RPMI8226 (cell line): Measurements from ENCODE around the gene GPR18.
"Not testable (repeated sequence)": the region's sequence is repeated elsewhere in the genome, so short reads cannot be mapped to it uniquely, and the experiment has no call there.

Experiments used
- DNase-seq: peaks from one replicate; pipeline ENCODE4 v3.0.0-alpha.2; 2015

The GPR18 gene

GRCh38 chr13:99227909-99228688 lies 30.1 kb downstream of the GPR18 start:
- no peak for DNase-seq

- no peak for DNase-seq
Measured at GRCh38 chr13:99227331-99227900, 30.8 kb downstream of the GPR18 start.

- DNase-seq = no peak
Measured at GRCh38 chr13:99226513-99226912, 31.7 kb downstream of the GPR18 start.

- DNase-seq = no peak
Measured at GRCh38 chr13:99225078-99225477, 33.1 kb downstream of the GPR18 start.

DNA sequence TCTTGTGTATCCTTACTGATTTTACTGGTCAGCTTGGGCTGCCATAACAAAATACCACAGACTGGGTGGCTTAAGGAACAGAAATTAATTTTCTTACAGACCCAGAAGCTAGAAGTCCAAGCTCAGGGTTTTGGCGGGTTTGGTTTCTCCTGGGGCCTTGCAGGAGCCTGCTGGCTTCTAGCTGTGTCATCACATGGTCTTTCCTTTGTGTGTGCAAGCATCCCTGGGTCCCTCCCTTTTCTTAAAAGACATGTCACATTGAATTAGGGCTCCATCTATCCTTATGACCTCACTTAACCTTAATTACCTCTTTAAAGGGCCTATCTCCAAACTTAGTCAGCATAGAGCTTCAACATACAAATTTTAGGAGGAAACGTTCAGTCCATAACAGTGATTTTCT lies 34.2 kb downstream of the GPR18 start:
- no peak for DNase-seq

DNA sequence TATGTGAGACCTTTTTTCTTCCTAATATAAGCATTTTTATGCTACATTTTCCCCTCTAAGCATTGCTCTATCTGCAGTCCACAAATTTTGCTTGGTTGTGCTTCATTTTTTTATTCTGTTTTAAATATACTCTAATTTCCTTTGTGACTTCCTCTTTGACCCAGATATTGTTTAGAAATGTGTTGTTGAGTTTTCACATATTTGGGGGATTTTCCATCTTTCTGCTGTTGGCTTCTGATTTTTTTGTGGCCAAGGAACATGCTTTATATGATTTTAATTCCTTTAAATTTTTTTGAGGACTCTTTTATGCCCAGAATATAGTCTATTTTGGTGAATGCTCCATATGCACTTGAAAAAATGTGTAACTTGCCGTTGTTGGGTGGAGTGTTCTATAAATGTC lies 34.6 kb downstream of the GPR18 start:
- no peak for DNase-seq

DNA sequence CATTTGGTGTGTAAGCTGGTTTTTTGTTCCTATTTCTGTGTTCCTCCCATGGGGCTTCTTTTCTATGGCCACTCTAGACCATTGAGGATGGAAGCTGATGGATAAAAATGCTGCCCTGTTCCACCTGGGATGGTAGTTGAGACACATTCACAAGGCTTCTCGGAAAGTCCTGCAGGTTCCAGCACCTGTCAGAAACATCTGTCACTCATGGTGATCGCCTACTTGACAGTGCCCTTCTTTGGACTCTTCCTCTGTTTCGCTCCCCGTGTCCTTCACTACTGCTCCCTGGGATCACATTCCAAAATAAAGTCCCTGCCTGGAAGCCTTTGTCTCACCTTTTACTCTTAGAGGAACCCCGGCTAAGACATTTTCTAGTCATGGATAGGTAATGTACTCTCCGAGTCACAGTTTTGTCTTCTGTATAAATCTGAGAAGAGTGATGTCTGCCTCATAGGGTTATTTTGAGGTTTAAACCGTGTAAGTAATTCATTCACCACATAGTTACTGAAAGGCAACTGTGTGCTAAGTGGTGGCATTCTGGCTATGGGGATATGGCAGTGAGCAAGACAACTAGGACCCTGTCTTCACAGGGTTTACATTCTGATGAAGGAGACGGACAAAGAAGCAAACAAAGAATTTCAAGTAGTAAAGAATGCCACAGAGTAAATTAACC lies 36.5 kb downstream of the GPR18 start:
- no peak for DNase-seq

- DNase-seq = no peak
Measured at GRCh38 chr13:99220199-99220935, 37.8 kb downstream of the GPR18 start.

DNA sequence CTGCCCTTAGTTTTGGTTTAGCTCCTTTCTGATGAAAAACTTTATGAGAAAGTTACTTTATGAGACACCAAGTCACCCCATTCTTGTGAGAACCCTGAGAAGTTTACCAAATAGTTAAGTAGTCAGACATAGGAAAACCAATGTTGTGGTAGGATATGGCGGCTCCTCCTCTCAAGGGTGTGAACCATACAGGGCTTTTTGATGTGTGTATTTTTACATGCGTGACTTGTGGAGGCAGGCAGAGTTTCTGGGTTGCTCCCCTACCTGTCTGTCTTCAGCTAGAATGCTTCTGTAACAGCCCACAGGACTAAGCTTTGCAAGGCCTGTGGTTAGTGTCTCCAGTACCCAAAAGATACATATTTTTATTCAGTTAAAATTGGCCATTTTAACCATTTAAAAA lies 39.2 kb downstream of the GPR18 start:
- no peak for DNase-seq

DNA sequence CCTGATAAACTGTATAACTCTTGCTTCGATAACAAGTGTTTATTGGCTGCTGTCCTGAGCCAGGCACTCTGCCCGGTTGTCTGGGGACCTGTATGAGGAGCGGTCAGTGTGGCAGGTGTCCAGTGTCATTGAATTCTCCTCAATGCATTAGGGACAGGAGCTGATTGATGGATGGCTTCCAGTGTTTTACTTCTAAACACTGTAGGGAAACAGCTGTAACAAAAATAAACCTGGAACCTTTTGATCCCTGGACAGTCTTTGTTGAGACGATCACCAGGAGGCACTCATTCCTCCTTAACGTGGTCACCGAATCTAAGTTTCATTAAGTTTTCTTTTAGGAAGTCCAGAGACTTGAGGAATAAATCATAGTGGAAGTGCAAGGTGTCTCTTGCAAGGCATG lies 39.6 kb downstream of the GPR18 start:
- no peak for DNase-seq

DNA sequence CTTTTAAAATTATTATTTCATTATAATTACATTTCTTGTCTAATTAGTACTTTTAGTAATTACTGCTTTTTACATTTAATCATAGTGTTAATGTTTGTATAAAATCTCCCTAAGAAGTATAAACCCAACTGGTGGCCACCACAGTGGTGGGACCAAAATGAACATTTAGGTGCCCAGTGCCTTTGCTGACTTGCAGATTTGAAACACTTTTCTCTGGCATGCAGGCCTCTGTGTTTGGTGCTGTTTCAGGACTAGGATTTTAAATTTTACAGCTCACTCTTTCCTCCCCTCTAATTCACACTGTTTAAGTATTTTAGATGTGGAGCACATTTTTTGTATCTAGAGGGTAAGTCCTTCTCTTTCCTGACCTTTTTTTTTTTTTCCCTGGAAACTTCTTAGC lies 40.1 kb downstream of the GPR18 start:
- DNase-seq = no peak

DNA sequence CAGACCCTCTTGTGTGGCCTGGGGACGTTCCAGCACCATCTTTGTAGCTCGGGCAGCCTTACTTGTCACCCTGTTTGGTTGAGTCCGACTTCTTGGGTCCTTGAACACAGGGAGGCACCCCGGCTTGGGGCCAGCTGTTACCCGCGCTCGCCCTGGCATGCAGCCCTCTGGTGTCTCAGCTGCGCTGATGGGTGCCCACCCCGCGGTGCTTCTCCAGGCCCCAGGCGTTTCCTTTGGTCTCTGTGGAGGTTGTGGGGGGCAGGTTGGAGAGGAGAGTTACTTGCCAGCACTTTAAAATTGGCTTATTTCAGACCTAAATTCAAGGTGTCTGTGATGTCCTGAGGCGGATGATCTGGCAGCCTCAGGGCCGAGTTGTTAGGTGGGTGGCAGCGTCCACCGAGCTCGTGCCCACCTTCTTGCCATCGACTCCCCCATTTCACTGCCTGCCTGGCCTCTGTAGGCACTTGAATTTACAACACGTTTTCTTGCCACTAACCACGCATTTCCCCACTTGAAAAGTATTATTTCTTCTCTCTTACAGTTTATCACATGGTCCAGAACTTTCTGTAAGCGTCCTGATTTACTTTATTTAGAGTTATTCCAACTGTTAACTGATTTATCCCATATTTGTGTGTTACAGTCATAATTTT lies 40.6 kb downstream of the GPR18 start:
- no peak for DNase-seq

DNA sequence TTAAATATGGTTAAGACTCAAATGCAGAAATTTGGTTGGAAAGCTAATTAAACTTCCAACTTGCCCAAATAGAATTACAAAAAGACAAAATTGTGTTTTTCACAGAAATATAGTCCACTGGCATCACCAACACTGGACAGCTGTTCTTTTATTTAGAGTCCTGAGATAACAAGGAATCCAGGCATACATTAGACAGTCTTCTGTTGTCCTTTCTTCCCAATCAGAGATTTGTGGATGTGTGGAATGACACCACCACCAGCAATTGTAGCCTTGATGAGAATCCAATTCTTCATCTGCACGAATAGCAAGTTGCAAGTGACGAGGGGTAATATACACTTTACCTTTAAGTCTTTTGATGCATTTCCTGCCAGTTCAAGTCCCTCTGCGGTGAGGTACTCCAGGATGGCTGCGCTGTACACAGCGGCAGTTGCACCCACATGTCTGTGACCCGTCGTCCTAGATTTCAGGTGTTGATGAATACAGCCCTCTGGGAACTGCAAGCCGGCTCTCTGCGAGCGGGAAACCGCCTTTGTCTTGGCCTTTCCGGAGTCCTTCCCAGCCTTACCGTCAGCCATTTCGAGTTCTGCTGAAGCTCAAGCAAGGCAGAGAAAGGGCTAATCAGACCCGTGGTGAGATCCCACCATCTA lies 42.9 kb downstream of the GPR18 start:
- no peak for DNase-seq

DNA sequence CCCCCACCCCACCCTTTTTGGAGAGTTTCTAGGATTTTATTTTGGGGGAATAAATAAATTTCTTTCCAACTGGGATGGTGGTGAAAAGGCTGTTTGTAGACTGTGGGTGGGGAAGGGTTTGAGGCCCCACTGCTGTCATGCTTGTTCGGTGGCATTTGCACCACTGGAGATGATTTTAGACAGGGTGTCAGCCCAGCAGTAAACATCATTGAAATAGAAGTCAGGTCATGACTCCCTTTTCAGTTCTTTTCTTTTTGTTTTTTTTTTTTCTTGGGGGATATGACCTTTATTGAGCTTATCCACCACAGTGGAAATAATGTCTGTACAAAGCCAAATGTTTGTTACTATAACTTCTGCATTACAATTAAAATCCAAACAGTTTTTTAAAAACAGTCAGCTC lies 43.4 kb downstream of the GPR18 start:
- no peak for DNase-seq

DNA sequence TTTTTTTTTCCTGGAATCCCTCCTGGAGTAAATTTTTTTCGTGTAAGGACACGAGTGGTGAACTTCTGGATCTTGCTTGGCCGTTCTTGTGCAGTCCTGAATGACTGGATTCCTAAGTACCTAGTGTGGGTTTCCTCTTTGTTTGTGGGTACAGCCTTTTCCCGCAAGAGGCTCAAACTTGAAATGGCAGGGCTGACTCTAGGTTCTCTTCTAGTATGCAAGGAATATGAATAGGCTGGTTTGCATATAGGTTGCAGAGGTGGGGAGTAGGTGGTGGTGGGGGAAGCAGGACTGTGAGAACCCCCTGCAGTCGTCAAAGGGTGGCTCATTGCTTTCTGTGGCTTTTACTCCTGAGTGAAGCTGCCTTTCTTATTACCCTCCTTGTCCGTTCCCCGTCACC lies 43.9 kb downstream of the GPR18 start:
- no peak for DNase-seq

- DNase-seq = no peak
Measured at GRCh38 chr13:99211421-99212035, 46.7 kb downstream of the GPR18 start.

DNA sequence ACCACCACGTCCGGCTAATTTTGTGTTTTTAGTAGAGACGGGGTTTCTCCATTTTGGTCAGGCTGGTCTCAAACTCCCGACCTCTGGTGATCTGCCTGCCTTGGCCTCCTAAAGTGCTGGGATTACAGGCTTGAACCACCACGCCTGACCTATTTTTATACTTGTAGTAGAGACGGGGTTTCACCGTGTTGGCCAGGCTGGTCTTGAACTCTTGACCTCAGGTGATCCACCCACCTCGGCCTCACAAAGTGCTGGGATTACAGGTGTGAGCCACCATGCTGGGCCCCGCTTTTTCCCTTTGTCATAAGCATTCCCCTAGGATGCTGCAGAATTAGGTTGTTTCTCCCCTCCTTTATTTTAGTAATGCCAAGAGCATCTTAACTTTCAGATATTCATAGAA lies 47.6 kb downstream of the GPR18 start:
- not testable (repeated sequence) for DNase-seq

- DNase-seq = no peak
Measured at GRCh38 chr13:99208845-99209527, 49.2 kb downstream of the GPR18 start.

- DNase-seq = no peak
Measured at GRCh38 chr13:99208185-99208584, 50.0 kb downstream of the GPR18 start.

- DNase-seq = no peak
Measured at GRCh38 chr13:99207511-99207910, 50.7 kb downstream of the GPR18 start.

DNA sequence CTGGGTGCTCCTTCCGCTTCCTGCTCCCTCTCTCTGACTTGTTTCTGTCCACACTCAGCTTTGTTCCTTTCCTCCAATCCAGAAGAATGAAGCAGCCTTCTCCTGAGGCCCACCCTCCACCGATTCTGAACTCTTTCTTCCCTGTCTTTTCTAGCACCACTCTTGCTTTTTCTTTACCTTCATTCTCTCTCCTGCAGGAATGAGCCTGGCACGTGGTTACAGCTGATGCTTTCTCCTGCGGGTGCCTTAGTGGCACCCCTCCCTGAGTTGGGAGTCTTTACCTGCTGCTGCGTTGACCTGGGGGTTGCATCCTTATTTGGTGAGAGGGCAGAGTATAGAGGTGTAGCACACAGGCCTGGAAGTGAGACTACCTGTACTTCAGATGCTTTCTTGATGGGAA lies 51.3 kb downstream of the GPR18 start:
- DNase-seq = no peak

- no peak for DNase-seq
Measured at GRCh38 chr13:99206226-99206625, 52.0 kb downstream of the GPR18 start.
